GM12801 (cell line): ENCODE data around the gene TMEM50B.

Experiments
- TF ChIP-seq, protein P1 (sequence below): IDR thresholded peaks from one replicate; pipeline ENCODE4 v1.5.1; 2011; ENCODE audit warnings: control low read depth; ENCODE audit not compliant: insufficient read length; ENCODE audit errors: extremely low read depth

The TMEM50B gene

GRCh38 chr21:33488936-33489335 is 9.2 kb upstream of the TMEM50B start:
- TF ChIP-seq, protein P1, sequence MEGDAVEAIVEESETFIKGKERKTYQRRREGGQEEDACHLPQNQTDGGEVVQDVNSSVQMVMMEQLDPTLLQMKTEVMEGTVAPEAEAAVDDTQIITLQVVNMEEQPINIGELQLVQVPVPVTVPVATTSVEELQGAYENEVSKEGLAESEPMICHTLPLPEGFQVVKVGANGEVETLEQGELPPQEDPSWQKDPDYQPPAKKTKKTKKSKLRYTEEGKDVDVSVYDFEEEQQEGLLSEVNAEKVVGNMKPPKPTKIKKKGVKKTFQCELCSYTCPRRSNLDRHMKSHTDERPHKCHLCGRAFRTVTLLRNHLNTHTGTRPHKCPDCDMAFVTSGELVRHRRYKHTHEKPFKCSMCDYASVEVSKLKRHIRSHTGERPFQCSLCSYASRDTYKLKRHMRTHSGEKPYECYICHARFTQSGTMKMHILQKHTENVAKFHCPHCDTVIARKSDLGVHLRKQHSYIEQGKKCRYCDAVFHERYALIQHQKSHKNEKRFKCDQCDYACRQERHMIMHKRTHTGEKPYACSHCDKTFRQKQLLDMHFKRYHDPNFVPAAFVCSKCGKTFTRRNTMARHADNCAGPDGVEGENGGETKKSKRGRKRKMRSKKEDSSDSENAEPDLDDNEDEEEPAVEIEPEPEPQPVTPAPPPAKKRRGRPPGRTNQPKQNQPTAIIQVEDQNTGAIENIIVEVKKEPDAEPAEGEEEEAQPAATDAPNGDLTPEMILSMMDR, result no peak

DNA sequence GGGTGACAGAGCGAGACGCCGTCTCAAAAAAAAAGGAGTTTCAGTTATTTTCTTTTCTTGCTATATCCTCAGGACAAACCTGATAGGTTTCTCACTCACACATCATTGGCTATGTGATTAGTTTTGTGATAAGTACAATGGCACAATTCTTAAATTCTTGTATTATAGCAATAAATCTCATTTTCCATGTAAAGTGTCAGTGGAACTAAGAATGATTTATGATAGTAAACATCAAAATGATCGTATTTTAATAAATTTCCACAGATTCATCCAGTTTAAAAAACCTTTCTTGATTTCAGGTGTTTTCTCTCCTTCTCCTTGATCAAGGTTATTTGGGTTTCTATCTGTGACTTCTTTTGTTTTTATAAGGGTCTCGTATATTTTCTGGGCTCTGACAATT is 8.2 kb upstream of the TMEM50B start:
- TF ChIP-seq, protein P1, result no peak

DNA sequence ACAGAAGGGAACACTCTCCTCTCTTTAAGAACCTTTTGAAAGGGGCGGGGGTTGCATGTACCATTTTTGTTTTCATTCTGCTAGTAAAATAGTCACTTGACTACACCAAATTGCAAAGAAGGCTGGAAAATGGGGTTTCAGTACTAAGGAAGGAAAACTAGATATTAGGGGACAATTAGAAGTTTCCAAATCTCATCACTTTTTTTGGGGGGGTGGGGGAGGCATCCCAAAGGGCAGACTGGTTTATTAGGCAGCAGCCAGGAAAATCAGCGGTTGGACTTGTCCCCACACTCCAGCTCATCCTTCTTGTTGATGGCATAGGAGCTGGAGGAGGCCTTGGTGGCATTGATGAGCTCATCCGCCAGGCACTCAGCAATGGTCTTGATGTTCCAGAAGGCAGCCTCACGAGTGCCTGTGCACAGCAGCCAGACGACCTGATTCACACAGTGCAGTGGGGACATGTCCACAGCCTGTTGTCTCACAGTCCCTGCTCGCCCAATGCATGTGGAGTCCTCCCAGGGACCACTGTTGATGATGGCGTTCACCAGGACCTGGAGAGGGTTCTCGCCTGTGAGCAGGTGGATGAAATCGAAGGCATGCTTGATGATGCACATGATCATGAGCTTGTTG is 1.7 kb upstream of the TMEM50B start:
- TF ChIP-seq, protein P1, result no peak

- TF ChIP-seq, protein P1, result no peak
These were observed 818 bp upstream of the TMEM50B start for GRCh38 chr21:33480481-33481103.

- TF ChIP-seq, protein P1, result no peak
These were observed 667 bp downstream of the TMEM50B start for GRCh38 chr21:33478935-33479678.

DNA sequence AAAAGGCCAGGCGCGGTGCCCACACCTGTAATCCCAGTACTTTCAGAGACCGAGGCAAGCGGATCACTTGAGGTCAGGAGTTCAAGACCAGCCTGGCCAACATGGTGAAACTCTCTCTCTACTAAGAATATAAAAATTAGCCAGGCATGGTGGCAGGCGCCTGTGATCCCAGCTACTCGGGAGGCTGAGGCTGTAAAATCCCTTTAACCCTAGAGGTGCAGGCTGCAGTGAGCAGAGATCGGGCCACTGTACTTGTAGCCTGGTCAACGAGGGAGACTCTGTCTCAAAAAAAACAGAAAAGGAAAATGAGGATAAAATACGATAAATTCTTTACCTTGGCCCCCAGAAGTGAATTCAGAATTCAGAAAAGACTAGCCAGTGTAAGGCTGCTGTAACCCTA is 1.6 kb downstream of the TMEM50B start:
- TF ChIP-seq, protein P1, result no peak

DNA sequence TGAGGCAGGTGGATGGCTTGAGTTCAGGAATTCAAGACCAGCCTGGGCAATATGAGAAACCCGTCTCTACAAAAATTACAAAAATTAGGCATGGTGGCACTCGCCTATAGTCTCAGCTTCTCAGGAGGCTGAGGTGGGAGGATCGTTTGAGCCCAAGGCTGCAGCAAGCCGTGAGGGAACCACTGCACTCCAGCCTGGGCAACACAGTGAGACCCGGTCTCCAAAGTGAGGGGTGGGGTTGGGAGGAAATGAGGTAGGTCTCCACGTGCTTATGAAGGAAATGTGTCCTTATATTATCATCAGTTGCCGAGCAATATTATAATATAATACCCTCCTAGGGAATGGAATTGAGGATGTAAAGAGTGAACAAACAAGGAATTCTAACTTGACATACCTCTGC is 2.7 kb downstream of the TMEM50B start:
- TF ChIP-seq, protein P1, result no peak
